HepG2 (cell line): Measurements from ENCODE around the gene FIBCD1. TPM values are rescaled to one million over a fixed set of nuclear protein-coding genes. Genes with fewer than 3 reads are reported as not detected.

Source experiments
- ATAC-seq: fragments of 200-7000 bp; cut with Tn5 transposase; 3 replicates; pipeline ENCODE4 v1.9.1; 2020; ENCODE audit warnings: mild to moderate bottlenecking, moderate library complexity
- BruUV-seq: library from RNA; stranded (reverse); fragments of 400-500 nt; replicated peaks from 2 replicates; lab custom pipeline; 2021; lab: Mats Ljungman, UMichigan
- CTCF ChIA-PET: fragments of 300-600 bp; formaldehyde crosslinking; extraction: SDS; loops from one replicate; lab custom pipeline; 2021; ENCODE audit warnings: low total read pairs, inconsistent platforms, low intra/inter-chr PET ratio; lab: Yijun Ruan, JAX
- POLR2A ChIA-PET: fragments of 350-600 bp; sonication (Branson Sonifier 250); formaldehyde crosslinking; loops from one replicate; lab custom pipeline; 2020; ENCODE audit warnings: antibody characterized with exemption, inconsistent platforms; lab: Yijun Ruan, JAX
- DNase-seq: peaks from one replicate; pipeline ENCODE4 v3.0.0-alpha.2; 2015; ENCODE audit warnings: low spot score
- FAIRE-seq: peaks from 3 replicates; lab custom pipeline; 2011; peaks lifted over from hg19 to GRCh38; lab: Jason Lieb, UNC
- H2AFZ ChIP-seq: one replicate; pipeline ENCODE4 v1.6.1; 2011; ENCODE audit warnings: low read length, inconsistent platforms
- H3K27ac ChIP-seq: fragments of 300-600 bp; 3 replicates; pipeline ENCODE4 v1.8.0; 2011; ENCODE audit warnings: mixed run types, mild to moderate bottlenecking, mixed read lengths, low read length, inconsistent platforms; ENCODE audit not compliant: insufficient read depth; ENCODE audit errors: extremely low read length
- H3K27me3 ChIP-seq, 2 experiments: fragments of 200-600 bp in 1 of 2; 2 replicates in 1 of 2; 3 replicates in 1 of 2; pipeline versions ENCODE4 v1.6.0 to v1.8.0; 2011; ENCODE audit warnings: low read length in 2 of 2, mild to moderate bottlenecking in 2 of 2, moderate library complexity in 2 of 2, inconsistent platforms in 1 of 2; ENCODE audit not compliant: insufficient read depth in 2 of 2, control insufficient read depth in 1 of 2
- H3K36me3 ChIP-seq, 2 experiments: fragments of 200-600 bp in 1 of 2; replicated peaks in 1 of 2; 2 replicates in 1 of 2; 3 replicates in 1 of 2; pipeline versions ENCODE4 v1.5.1 to v1.8.0; 2011; ENCODE audit warnings: low read length in 2 of 2, inconsistent platforms in 1 of 2; ENCODE audit not compliant: insufficient read depth in 2 of 2, control insufficient read depth in 1 of 2
- H3K4me1 ChIP-seq: 2 replicates; pipeline ENCODE4 v1.5.1; 2012; ENCODE audit warnings: low read length, inconsistent platforms; ENCODE audit not compliant: insufficient read depth
- H3K4me2 ChIP-seq: 2 replicates; pipeline ENCODE4 v1.6.0; 2011; ENCODE audit warnings: low read depth, low read length, inconsistent platforms
- H3K4me3 ChIP-seq, 3 experiments: fragments of 200-600 bp in 1 of 3; sonication (generic), shearing (Covaris generic) in 1 of 3; replicated peaks in 1 of 3; 2 replicates each; pipeline ENCODE4 v1.5.1; 2011 to 2016; ENCODE audit warnings: low read length in 3 of 3, inconsistent platforms in 2 of 3, low read depth in 2 of 3, mild to moderate bottlenecking in 2 of 3, control low read depth in 1 of 3, mixed read lengths in 1 of 3; ENCODE audit not compliant: insufficient read depth in 1 of 3
- H3K79me2 ChIP-seq: one replicate; pipeline ENCODE4 v1.6.1; 2011; ENCODE audit warnings: low read length, inconsistent platforms; ENCODE audit not compliant: insufficient read depth
- H3K9ac ChIP-seq: 2 replicates; pipeline ENCODE4 v1.6.0; 2011; ENCODE audit warnings: mild to moderate bottlenecking, low read depth, low read length, inconsistent platforms; ENCODE audit not compliant: insufficient read depth
- H3K9me3 ChIP-seq: 2 replicates; pipeline ENCODE4 v1.5.1; 2012; ENCODE audit warnings: mild to moderate bottlenecking, low read length
- H4K20me1 ChIP-seq: 2 replicates; pipeline ENCODE4 v1.6.0; 2011; ENCODE audit warnings: inconsistent platforms, mild to moderate bottlenecking, low read length, moderate library complexity; ENCODE audit not compliant: insufficient read depth
- BCL6 ChIP-seq: IDR thresholded peaks from 2 replicates; pipeline ENCODE4 v1.6.1; 2016; ENCODE audit warnings: missing genetic modification reagents, missing compliant biosample characterization
- CENPX ChIP-seq: sonication (generic); formaldehyde crosslinking; IDR thresholded peaks from 2 replicates; pipeline ENCODE4 v1.9.0; 2021; ENCODE audit warnings: mild to moderate bottlenecking, missing genetic modification reagents, moderate library complexity
- CHD4 ChIP-seq: fragments of 200-600 bp; sonication (generic); IDR thresholded peaks from 2 replicates; pipeline ENCODE4 v1.7.0; 2017; ENCODE audit warnings: mild to moderate bottlenecking, low read length, borderline replicate concordance
- GATA4 ChIP-seq: sonication (generic); IDR thresholded peaks from 2 replicates; pipeline ENCODE4 v1.6.1; 2016; ENCODE audit warnings: antibody characterized with exemption, low read depth, borderline replicate concordance
- PHF5A ChIP-seq: IDR thresholded peaks from one replicate; pipeline ENCODE4 v1.6.1; 2018; ENCODE audit warnings: low read depth, missing genetic modification reagents; ENCODE audit not compliant: unreplicated experiment
- TARDBP ChIP-seq: sonication (generic); formaldehyde crosslinking; IDR thresholded peaks from 2 replicates; pipeline ENCODE4 v1.8.0; 2022; ENCODE audit warnings: mild to moderate bottlenecking, missing genetic modification reagents
- ZIK1 ChIP-seq: sonication (generic); formaldehyde crosslinking; IDR thresholded peaks from 2 replicates; pipeline ENCODE4 v1.5.0; 2020; ENCODE audit warnings: mild to moderate bottlenecking, low read depth, missing genetic modification reagents, borderline replicate concordance
- ZNF10 ChIP-seq: sonication (generic); formaldehyde crosslinking; IDR thresholded peaks from 2 replicates; pipeline ENCODE4 v1.4.0; 2020; ENCODE audit warnings: mild to moderate bottlenecking, low read depth, missing genetic modification reagents, borderline replicate concordance
- WGBS: methylation state at CpG from one replicate; pipeline ENCODE4 v1.1.6; 2017; ENCODE audit warnings: low lambda C conversion rate; 5-methylcytosine and 5-hydroxymethylcytosine counted together
- in situ Hi-C: cut with HindIII; loops from 2 replicates; pipeline ENCODE4 v1.10.0; 2017; ENCODE audit warnings: low pct_unique_long_range_greater_than_20kb; ENCODE audit not compliant: extremely low pct_ligation_motif_present
- intact Hi-C: fragments of 100-400 bp; cut with micrococcal nuclease; formaldehyde crosslinking; loops from one replicate; pipeline ENCODE4 v1.10.0; 2022; ENCODE audit not compliant: unreplicated experiment
- polyA plus RNA-seq, 8 experiments: library from polyadenylated mRNA; depleted of rRNA in 3 of 8; stranded (reverse) in 7 of 8; unstranded in 1 of 8; fragments of >200 nt; fragmentation: Illumina TruSeq in 4 of 8; extraction: Trizol in 4 of 8; gene quantifications; 2 replicates each; pipeline versions ENCODE4 v1.2.1 to v1.2.3, GENCODE V29; 2011 to 2016; ENCODE audit warnings: low read depth in 4 of 8, missing spikeins in 1 of 8, mixed read lengths in 1 of 8; ENCODE audit not compliant: insufficient read depth in 1 of 8
- total RNA-seq, 5 experiments: library from RNA; depleted of rRNA; stranded (reverse); fragments of >200 nt; fragmentation: Illumina TruSeq; extraction: Trizol; gene quantifications; 2 replicates each; pipeline ENCODE4 v1.2.3, GENCODE V29; 2016; ENCODE audit warnings: low read depth in 1 of 5
- TF ChIP-seq, protein P1 (sequence below): sonication (generic); formaldehyde crosslinking; IDR thresholded peaks from 2 replicates; pipeline ENCODE4 v1.4.0; 2020; ENCODE audit warnings: missing genetic modification reagents, mild to moderate bottlenecking, borderline replicate concordance
- TF ChIP-seq, protein P2 (sequence below): sonication (generic); formaldehyde crosslinking; conservative IDR thresholded peaks from 2 replicates; pipeline ENCODE4 v1.4.0; 2020; ENCODE audit warnings: missing genetic modification reagents

Gene FIBCD1
- total and polyA plus RNA-seq, 2 of the 13 experiments (the other 11 are each of a cell fraction or from before 2014, with no cell fraction given): 0.55 to 0.89 TPM

DNA sequence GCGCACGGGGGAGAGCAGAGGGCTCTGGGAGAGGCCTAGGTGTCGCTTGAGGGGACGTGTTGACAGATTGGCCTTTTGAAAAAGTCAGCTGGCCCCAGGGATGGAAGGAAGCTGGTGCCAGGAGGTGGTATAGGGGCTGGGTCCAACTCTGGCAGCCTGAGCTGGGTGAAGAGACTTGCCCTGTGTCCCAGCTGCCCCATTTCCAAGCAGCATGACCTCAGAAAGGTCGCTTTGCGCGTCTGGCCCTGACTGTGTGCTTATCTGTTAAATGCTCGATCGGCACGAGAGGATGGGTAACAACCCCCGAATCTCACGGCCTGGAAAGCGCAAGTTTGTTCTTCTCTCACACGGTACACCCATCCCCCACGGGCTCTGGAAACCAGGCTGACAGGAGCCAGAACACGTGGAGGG lies 38.8 kb upstream of the FIBCD1 start:
- ChIA-PET CTCF (no interaction called here), POLR2A (no interaction called here)
- Histone ChIP-seq H3K4me1 (no peaks in the 10 kb centered on the region), H3K79me2 (no peaks in the 10 kb centered on the region), H3K36me3 (no peaks in the 10 kb centered on the region), H3K27me3 (peaks cover 20 to 89% of the 10 kb centered on the region in 2 experiments), H3K27ac (no peak overlapping the region), H3K9ac (no peak overlapping the region), H4K20me1 (no peaks in the 10 kb centered on the region), H2AFZ (no peak overlapping the region), H3K9me3 (no peaks in the 10 kb centered on the region), H3K4me3 (no peak overlapping the region), H3K4me2 (no peak overlapping the region)
- TF ChIP-seq TARDBP (CRISPR knock-in tag): no peak
- no peak for TF ChIP-seq GATA4
- no peak for TF ChIP-seq ZIK1
- TF ChIP-seq, protein P1, sequence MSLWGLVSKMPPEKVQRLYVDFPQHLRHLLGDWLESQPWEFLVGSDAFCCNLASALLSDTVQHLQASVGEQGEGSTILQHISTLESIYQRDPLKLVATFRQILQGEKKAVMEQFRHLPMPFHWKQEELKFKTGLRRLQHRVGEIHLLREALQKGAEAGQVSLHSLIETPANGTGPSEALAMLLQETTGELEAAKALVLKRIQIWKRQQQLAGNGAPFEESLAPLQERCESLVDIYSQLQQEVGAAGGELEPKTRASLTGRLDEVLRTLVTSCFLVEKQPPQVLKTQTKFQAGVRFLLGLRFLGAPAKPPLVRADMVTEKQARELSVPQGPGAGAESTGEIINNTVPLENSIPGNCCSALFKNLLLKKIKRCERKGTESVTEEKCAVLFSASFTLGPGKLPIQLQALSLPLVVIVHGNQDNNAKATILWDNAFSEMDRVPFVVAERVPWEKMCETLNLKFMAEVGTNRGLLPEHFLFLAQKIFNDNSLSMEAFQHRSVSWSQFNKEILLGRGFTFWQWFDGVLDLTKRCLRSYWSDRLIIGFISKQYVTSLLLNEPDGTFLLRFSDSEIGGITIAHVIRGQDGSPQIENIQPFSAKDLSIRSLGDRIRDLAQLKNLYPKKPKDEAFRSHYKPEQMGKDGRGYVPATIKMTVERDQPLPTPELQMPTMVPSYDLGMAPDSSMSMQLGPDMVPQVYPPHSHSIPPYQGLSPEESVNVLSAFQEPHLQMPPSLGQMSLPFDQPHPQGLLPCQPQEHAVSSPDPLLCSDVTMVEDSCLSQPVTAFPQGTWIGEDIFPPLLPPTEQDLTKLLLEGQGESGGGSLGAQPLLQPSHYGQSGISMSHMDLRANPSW (CRISPR knock-in tag): no peak
- TF ChIP-seq, protein P2, sequence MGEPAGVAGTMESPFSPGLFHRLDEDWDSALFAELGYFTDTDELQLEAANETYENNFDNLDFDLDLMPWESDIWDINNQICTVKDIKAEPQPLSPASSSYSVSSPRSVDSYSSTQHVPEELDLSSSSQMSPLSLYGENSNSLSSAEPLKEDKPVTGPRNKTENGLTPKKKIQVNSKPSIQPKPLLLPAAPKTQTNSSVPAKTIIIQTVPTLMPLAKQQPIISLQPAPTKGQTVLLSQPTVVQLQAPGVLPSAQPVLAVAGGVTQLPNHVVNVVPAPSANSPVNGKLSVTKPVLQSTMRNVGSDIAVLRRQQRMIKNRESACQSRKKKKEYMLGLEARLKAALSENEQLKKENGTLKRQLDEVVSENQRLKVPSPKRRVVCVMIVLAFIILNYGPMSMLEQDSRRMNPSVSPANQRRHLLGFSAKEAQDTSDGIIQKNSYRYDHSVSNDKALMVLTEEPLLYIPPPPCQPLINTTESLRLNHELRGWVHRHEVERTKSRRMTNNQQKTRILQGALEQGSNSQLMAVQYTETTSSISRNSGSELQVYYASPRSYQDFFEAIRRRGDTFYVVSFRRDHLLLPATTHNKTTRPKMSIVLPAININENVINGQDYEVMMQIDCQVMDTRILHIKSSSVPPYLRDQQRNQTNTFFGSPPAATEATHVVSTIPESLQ (CRISPR knock-in tag): no peak
- TF ChIP-seq BCL6 (CRISPR knock-in tag): no peak
- TF ChIP-seq CENPX (CRISPR knock-in tag): no peak
- TF ChIP-seq CHD4: no peak
- TF ChIP-seq PHF5A: no peak
- no peak for TF ChIP-seq ZNF10 (CRISPR knock-in tag)
- intact Hi-C loops (no loop called here), in situ Hi-C loops (no loop called here)
- FAIRE-seq: no peak
- WGBS: 32% methylated on average over 13 of the region's 16 CpGs
- no TSS peak for BruUV-seq
- no peak for ATAC-seq
- DNase-seq: no peak
